Measurements from ENCODE around the gene SPTBN5. TPM values are rescaled to one million over a fixed set of nuclear protein-coding genes. Genes with fewer than 3 reads are reported as not detected.
A peak's percentile ranks its signal among the peaks of the same experiment; 100 is the strongest.

Gene SPTBN5
- total RNA-seq, 4 donors from 2014 or later, result 0.17 to 1.2 (median 0.68) TPM

GRCh38 chr15:41798607-41799487, 95.0 kb downstream of the SPTBN5 start:
- intact Hi-C loops (cut with DNase I), result no loop called here
- no peaks in the 10 kb centered on the region for H3K9me3 ChIP-seq
- H3K4me1 ChIP-seq, result peaks cover 24 to 71% (median 49%) of the 10 kb centered on the region in 4 donors
- DNase-seq (ENCODE audit: extremely low spot score), result no peak
- H3K27me3 ChIP-seq, result no peaks in the 10 kb centered on the region
- TF ChIP-seq POLR2AphosphoS5 (IDR thresholded peaks at IDR 0.05), result no peak
- TF ChIP-seq POLR2A (IDR thresholded peaks at IDR 0.05; ENCODE audit: low read depth), result no peak
- no peak for TF ChIP-seq EP300 (IDR thresholded peaks at IDR 0.05)
- TF ChIP-seq, protein P1, sequence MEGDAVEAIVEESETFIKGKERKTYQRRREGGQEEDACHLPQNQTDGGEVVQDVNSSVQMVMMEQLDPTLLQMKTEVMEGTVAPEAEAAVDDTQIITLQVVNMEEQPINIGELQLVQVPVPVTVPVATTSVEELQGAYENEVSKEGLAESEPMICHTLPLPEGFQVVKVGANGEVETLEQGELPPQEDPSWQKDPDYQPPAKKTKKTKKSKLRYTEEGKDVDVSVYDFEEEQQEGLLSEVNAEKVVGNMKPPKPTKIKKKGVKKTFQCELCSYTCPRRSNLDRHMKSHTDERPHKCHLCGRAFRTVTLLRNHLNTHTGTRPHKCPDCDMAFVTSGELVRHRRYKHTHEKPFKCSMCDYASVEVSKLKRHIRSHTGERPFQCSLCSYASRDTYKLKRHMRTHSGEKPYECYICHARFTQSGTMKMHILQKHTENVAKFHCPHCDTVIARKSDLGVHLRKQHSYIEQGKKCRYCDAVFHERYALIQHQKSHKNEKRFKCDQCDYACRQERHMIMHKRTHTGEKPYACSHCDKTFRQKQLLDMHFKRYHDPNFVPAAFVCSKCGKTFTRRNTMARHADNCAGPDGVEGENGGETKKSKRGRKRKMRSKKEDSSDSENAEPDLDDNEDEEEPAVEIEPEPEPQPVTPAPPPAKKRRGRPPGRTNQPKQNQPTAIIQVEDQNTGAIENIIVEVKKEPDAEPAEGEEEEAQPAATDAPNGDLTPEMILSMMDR (IDR thresholded peaks at IDR 0.05), result no peak
- H3K36me3 ChIP-seq, result peaks cover 0 to 22% (median 18%) of the 10 kb centered on the region in 4 donors
- 73% methylated on average over 9 of the region's 9 CpGs for WGBS
- H3K27ac ChIP-seq (replicated peaks in 1 of 4), result peak overlapping the region in 1 of 4 donors; percentile 25
- H3K4me3 ChIP-seq, result no peak overlapping the region

Small RNA genes lying within 50 kb of the gene (small RNA-seq; reads per million reads assigned to genes)
- 0 reads per million in 3 donors for gene JMJD7-PLA2G4B
- gene MIR4310, result 0 reads per million in 3 donors
- 0 reads per million in 3 donors for gene RNA5SP393

Other genes starting within 250 kb of the SPTBN5 start
- 10 to 100 TPM; 25.3 to 39.4 (median 31.5) TPM for gene MGA, start 233.6 kb downstream of the SPTBN5 start, total RNA-seq
- gene MAPKBP1, start 119.6 kb downstream of the SPTBN5 start, total RNA-seq, result 10 to 100 TPM; 18.2 to 54.6 (median 42.9) TPM
- gene JMJD7, start 66.0 kb downstream of the SPTBN5 start, total RNA-seq, result 1 to 10 TPM; 6.2 to 9.6 (median 7.5) TPM
- gene PLA2G4B, start 55.2 kb downstream of the SPTBN5 start, total RNA-seq, result 1 to 10 TPM in 3 of 4 donors, under 1 TPM in 1; 0.91 to 6.6 (median 2.5) TPM
- gene EHD4, start 78.5 kb upstream of the SPTBN5 start, total RNA-seq, result 10 to 100 TPM in 3 of 4 donors, 1 to 10 TPM in 1; 10.0 to 24.7 (median 21.7) TPM
- gene PLA2G4E, start 127.0 kb upstream of the SPTBN5 start, total RNA-seq, result not detected
- not detected for gene PLA2G4D, start 200.5 kb upstream of the SPTBN5 start, total RNA-seq

All from esophagus muscularis mucosa (tissue), 4 donors.